Glomerular endothelial cell (primary cell): ENCODE results near the gene BMP2. TPM values are rescaled to one million over a fixed set of nuclear protein-coding genes. Genes with fewer than 3 reads are reported as not detected.

Experiments used
- DNase-seq: peaks from one replicate; pipeline ENCODE4 v3.0.0-alpha.2; 2011; ENCODE audit warnings: low read depth, low spot score; ENCODE audit errors: extremely low read depth
- total RNA-seq: library from RNA; depleted of rRNA; stranded (reverse); fragments of >200 nt; gene quantifications from 2 replicates; pipeline ENCODE4 v1.2.3, GENCODE V29; 2015

The BMP2 gene
- total RNA-seq, 1 donor from 2014 or later, result 26.9 TPM

- peak; percentile 52 for DNase-seq
Measured at GRCh38 chr20:6828794-6829423, 61.4 kb downstream of the BMP2 start.

GRCh38 chr20:6829510-6830116 lies 62.1 kb downstream of the BMP2 start:
- DNase-seq, result no peak
